ENCODE results near the gene PKHD1. TPM values are rescaled to one million over a fixed set of nuclear protein-coding genes. Genes with fewer than 3 reads are reported as not detected.

The PKHD1 gene
- total and polyA plus RNA-seq, 2 of the 8 experiments (the other 6 are each of a cell fraction or from before 2014, with no cell fraction given) = 0.06 to 0.09 TPM

- Histone ChIP-seq H4K91ac (replicated peaks; ENCODE audit: insufficient read length, low read length) (no peak overlapping the region), H2BK20ac (ENCODE audit: low read length) (no peak overlapping the region), H3K23ac (ENCODE audit: insufficient read length) (no peak overlapping the region), H3K4me3 (ENCODE audit: extremely low read depth in 1 of 4, insufficient read depth in 2 of 4, low read depth in 3 of 4, low read length in 4 of 4) (no peak overlapping the region), H4K5ac (ENCODE audit: insufficient read length, low read depth, low read length) (no peak overlapping the region), H3K4me1 (replicated peaks in 1 of 4; ENCODE audit: control insufficient read depth in 3 of 4, insufficient read depth in 4 of 4, low read length in 3 of 4) (no peaks in the 10 kb centered on the region), H3K4me2 (ENCODE audit: insufficient read depth in 1 of 2, low read depth in 2 of 2, low read length in 2 of 2) (no peak overlapping the region), H3K23me2 (ENCODE audit: low read depth, low read length) (no peaks in the 10 kb centered on the region), H3K36me3 (ENCODE audit: control insufficient read depth in 2 of 4, insufficient read depth in 4 of 4, low read length in 3 of 4) (no peaks in the 10 kb centered on the region), H2AK5ac (ENCODE audit: low read depth, low read length) (no peak overlapping the region), H2BK5ac (ENCODE audit: low read depth, low read length) (no peak overlapping the region), H4K20me1 (replicated peaks in 1 of 2; ENCODE audit: control insufficient read depth in 1 of 2, insufficient read depth in 2 of 2, low read length in 2 of 2) (no peaks in the 10 kb centered on the region), H3K79me2 (ENCODE audit: control insufficient read depth in 1 of 2, insufficient read depth in 2 of 2, low read length in 2 of 2) (no peaks in the 10 kb centered on the region), H2BK12ac (ENCODE audit: low read depth, low read length) (no peak overlapping the region), H2AFZ (ENCODE audit: low read length) (no peak overlapping the region), H3K4ac (replicated peaks; ENCODE audit: insufficient read length, low read depth, low read length) (no peak overlapping the region), H2BK120ac (replicated peaks; ENCODE audit: low read depth, low read length) (no peak overlapping the region), H3K27ac (ENCODE audit: low read depth, low read length) (no peak overlapping the region), H3K18ac (ENCODE audit: extremely low read depth, low read length) (no peak overlapping the region), H3K56ac (replicated peaks; ENCODE audit: insufficient read length, low read depth, low read length) (no peak overlapping the region), H4K8ac (ENCODE audit: extremely low read depth, insufficient read depth, low read length) (no peak overlapping the region), H2BK15ac (ENCODE audit: low read length) (no peak overlapping the region), H3K9ac (replicated peaks in 1 of 4; ENCODE audit: extremely low read depth in 1 of 4, low read depth in 3 of 4, low read length in 3 of 4) (no peak overlapping the region), H3K79me1 (ENCODE audit: low read depth, low read length) (no peaks in the 10 kb centered on the region), H3K27me3 (replicated peaks in 1 of 4; ENCODE audit: control insufficient read depth in 3 of 4, extremely low read depth in 1 of 4, insufficient read depth in 3 of 4, low read length in 3 of 4) (no peaks in the 10 kb centered on the region), H3K14ac (ENCODE audit: insufficient read length) (no peak overlapping the region), H3K9me3 (ENCODE audit: insufficient read depth in 2 of 2, low read depth in 1 of 2, low read length in 1 of 2) (no peaks in the 10 kb centered on the region)
- ChIA-PET CTCF (ENCODE audit: partially characterized antibody) (no interaction called here), POLR2A (ENCODE audit: partially characterized antibody) (no interaction called here)
- FAIRE-seq (no peak), DNase-seq (ENCODE audit: low read depth in 1 of 2, low spot score in 2 of 2) (no peak)
- TF ChIP-seq CHD7 (IDR thresholded peaks at IDR 0.05; ENCODE audit: insufficient replicate concordance, low read length) (no peak), TAF1 (IDR thresholded peaks at IDR 0.05; ENCODE audit: low read depth, low read length) (no peak)
Observed at GRCh38 chr6:51768087-51768486, 319.3 kb downstream of the PKHD1 start.

Measured in H1 (cell line).